Measurements from ENCODE around the gene DTNBP1. TPM values are rescaled to one million over a fixed set of nuclear protein-coding genes. Genes with fewer than 3 reads are reported as not detected.

The DTNBP1 gene
- total and polyA plus RNA-seq, 2 donors (not counting 3 experiments of a cell fraction or from before 2014, with no cell fraction given), result 24.3 to 28.9 TPM

DNA sequence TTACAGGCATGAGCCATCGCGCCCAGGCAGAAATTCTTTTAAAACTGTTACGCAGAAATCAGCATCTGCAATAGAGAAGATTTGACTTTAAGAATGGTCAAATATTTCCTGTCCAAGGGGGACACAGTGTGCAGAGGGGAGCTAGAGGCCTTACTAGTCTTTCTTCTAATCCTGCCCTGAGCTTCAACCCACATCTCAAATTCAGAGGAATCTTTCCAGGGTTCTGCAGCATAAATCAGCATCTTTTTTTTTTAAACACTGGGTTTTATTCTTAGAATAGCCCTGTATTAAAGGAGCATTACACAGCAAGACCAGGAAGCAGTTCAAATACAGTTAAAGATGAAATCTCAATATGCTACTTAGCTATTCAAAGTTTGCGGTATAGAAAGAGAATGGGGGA is 81.1 kb downstream of the DTNBP1 start:
- Histone ChIP-seq H3K9ac (replicated peaks; ENCODE audit: extremely low read depth, insufficient read depth, low read length) (no peak overlapping the region), H3K79me2 (ENCODE audit: control insufficient read depth, insufficient read depth, low read length) (no peaks in the 10 kb centered on the region), H2AFZ (ENCODE audit: low read depth, low read length) (no peak overlapping the region), H3K4me1 (ENCODE audit: control insufficient read depth, extremely low read depth, insufficient read depth, low read length) (no peaks in the 10 kb centered on the region), H3K4me3 (replicated peaks in 1 of 3; ENCODE audit: insufficient read depth in 1 of 3, low read depth in 1 of 3, low read length in 3 of 3) (no peak overlapping the region), H3K9me3 (replicated peaks; ENCODE audit: control insufficient read depth, insufficient read depth, low read length) (no peaks in the 10 kb centered on the region), H4K20me1 (replicated peaks; ENCODE audit: control insufficient read depth, extremely low read depth, insufficient read depth, low read length) (no peaks in the 10 kb centered on the region), H3K36me3 (ENCODE audit: control insufficient read depth in 2 of 2, extremely low read depth in 1 of 2, insufficient read depth in 2 of 2, low read length in 2 of 2) (peaks cover 0 to 2% of the 10 kb centered on the region in 2 experiments), H3K27ac (ENCODE audit: insufficient read depth, low read depth, low read length) (no peak overlapping the region), H3K9me1 (replicated peaks; ENCODE audit: control insufficient read depth, extremely low read depth, insufficient read depth, low read length) (no peaks in the 10 kb centered on the region), H3K4me2 (ENCODE audit: insufficient read depth, low read length) (no peak overlapping the region), H3K27me3 (ENCODE audit: control insufficient read depth in 2 of 2, insufficient read depth in 2 of 2, low read length in 2 of 2) (no peaks in the 10 kb centered on the region)
- TF ChIP-seq, protein P1, sequence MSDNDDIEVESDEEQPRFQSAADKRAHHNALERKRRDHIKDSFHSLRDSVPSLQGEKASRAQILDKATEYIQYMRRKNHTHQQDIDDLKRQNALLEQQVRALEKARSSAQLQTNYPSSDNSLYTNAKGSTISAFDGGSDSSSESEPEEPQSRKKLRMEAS (IDR thresholded peaks at IDR 0.05; ENCODE audit: insufficient read depth, insufficient read length), result no peak
- TF ChIP-seq MYC (IDR thresholded peaks at IDR 0.05; ENCODE audit: low read depth, low read length), result no peak
- no peak for TF ChIP-seq POLR2A (IDR thresholded peaks at IDR 0.05; ENCODE audit: low read depth, low read length)
- no peak for TF ChIP-seq GATA2 (IDR thresholded peaks at IDR 0.05; ENCODE audit: insufficient read depth, insufficient read length, low read depth, low read length)
- TF ChIP-seq FOS (IDR thresholded peaks at IDR 0.05; ENCODE audit: borderline replicate concordance, insufficient read depth, low read length), result no peak
- dilution Hi-C loops (cut with MboI; ENCODE audit: extremely low pct_ligation_motif_present, low sequenced_read_pairs), result no loop called here
- no peak for FAIRE-seq
- ChIA-PET POLR2A (no interaction called here), CTCF (no interaction called here)
- no peak for DNase-seq (ENCODE audit: low read depth, low spot score)
- BruUV-seq (replicated peaks), result no TSS peak
- intact Hi-C loops (cut with micrococcal nuclease), result no loop called here

DNA sequence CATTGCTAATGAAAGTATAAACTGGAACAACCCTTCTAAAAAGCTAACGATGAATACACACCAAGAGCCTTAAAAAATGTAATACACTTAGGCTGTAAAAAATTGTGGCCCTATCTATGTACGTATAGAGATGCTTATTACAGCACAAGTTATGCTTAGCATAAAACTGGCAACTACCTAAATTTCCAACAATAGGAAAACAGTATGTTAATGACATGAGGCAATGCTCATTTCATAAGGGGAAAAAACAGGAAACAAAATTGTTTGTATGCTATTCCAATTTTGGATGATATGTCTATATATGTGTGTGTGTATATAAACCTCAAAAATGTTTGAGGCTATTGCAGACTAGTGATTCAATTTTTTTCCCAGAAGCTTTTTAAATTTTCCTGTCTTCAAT is 82.5 kb downstream of the DTNBP1 start:
- no peak for DNase-seq (ENCODE audit: low read depth, low spot score)
- FAIRE-seq, result no peak
- Histone ChIP-seq H3K79me2 (ENCODE audit: control insufficient read depth, insufficient read depth, low read length) (no peaks in the 10 kb centered on the region), H3K4me3 (replicated peaks in 1 of 3; ENCODE audit: insufficient read depth in 1 of 3, low read depth in 1 of 3, low read length in 3 of 3) (no peak overlapping the region), H3K27me3 (ENCODE audit: control insufficient read depth in 2 of 2, insufficient read depth in 2 of 2, low read length in 2 of 2) (no peaks in the 10 kb centered on the region), H3K9ac (replicated peaks; ENCODE audit: extremely low read depth, insufficient read depth, low read length) (no peak overlapping the region), H2AFZ (ENCODE audit: low read depth, low read length) (no peak overlapping the region), H3K9me3 (replicated peaks; ENCODE audit: control insufficient read depth, insufficient read depth, low read length) (no peaks in the 10 kb centered on the region), H3K36me3 (ENCODE audit: control insufficient read depth in 2 of 2, extremely low read depth in 1 of 2, insufficient read depth in 2 of 2, low read length in 2 of 2) (peaks cover 0 to 2% of the 10 kb centered on the region in 2 experiments), H3K4me2 (ENCODE audit: insufficient read depth, low read length) (no peak overlapping the region), H4K20me1 (replicated peaks; ENCODE audit: control insufficient read depth, extremely low read depth, insufficient read depth, low read length) (no peaks in the 10 kb centered on the region), H3K4me1 (ENCODE audit: control insufficient read depth, extremely low read depth, insufficient read depth, low read length) (no peaks in the 10 kb centered on the region), H3K27ac (ENCODE audit: insufficient read depth, low read depth, low read length) (no peak overlapping the region), H3K9me1 (replicated peaks; ENCODE audit: control insufficient read depth, extremely low read depth, insufficient read depth, low read length) (no peaks in the 10 kb centered on the region)
- POLR2A ChIA-PET, result no interaction called here
- dilution Hi-C loops (cut with MboI; ENCODE audit: extremely low pct_ligation_motif_present, low sequenced_read_pairs) (no loop called here), intact Hi-C loops (cut with micrococcal nuclease) (no loop called here)
- CTCF ChIA-PET, result no interaction called here
- BruUV-seq (replicated peaks), result no TSS peak
- TF ChIP-seq POLR2AphosphoS5 (IDR thresholded peaks at IDR 0.05; ENCODE audit: insufficient read depth, low read depth, low read length) (no peak), FOS (IDR thresholded peaks at IDR 0.05; ENCODE audit: borderline replicate concordance, insufficient read depth, low read length) (no peak), EZH2 (IDR thresholded peaks at IDR 0.05; ENCODE audit: borderline replicate concordance, low read depth, low read length, severe bottlenecking) (no peak), POLR2A (IDR thresholded peaks at IDR 0.05; ENCODE audit: low read depth, low read length) (no peak), MYC (IDR thresholded peaks at IDR 0.05; ENCODE audit: low read depth, low read length) (no peak), GATA2 (IDR thresholded peaks at IDR 0.05; ENCODE audit: insufficient read depth, insufficient read length, low read depth, low read length) (no peak), JUN (IDR thresholded peaks at IDR 0.05; ENCODE audit: borderline replicate concordance, insufficient read depth, insufficient read length, low read depth) (no peak)
- TF ChIP-seq, protein P2, sequence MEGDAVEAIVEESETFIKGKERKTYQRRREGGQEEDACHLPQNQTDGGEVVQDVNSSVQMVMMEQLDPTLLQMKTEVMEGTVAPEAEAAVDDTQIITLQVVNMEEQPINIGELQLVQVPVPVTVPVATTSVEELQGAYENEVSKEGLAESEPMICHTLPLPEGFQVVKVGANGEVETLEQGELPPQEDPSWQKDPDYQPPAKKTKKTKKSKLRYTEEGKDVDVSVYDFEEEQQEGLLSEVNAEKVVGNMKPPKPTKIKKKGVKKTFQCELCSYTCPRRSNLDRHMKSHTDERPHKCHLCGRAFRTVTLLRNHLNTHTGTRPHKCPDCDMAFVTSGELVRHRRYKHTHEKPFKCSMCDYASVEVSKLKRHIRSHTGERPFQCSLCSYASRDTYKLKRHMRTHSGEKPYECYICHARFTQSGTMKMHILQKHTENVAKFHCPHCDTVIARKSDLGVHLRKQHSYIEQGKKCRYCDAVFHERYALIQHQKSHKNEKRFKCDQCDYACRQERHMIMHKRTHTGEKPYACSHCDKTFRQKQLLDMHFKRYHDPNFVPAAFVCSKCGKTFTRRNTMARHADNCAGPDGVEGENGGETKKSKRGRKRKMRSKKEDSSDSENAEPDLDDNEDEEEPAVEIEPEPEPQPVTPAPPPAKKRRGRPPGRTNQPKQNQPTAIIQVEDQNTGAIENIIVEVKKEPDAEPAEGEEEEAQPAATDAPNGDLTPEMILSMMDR (IDR thresholded peaks at IDR 0.05; ENCODE audit: extremely low read depth in 1 of 2, insufficient read depth in 1 of 2, low read depth in 1 of 2, low read length in 2 of 2), result no peak
- TF ChIP-seq, protein P1 (IDR thresholded peaks at IDR 0.05; ENCODE audit: insufficient read depth, insufficient read length), result no peak
